GM23248 (cell line): ENCODE measurements around the gene NUP133. TPM values are rescaled to one million over a fixed set of nuclear protein-coding genes. Genes with fewer than 3 reads are reported as not detected.
A peak's percentile ranks its signal among the peaks of the same experiment; 100 is the strongest.

ENCODE experiments used
- DNase-seq: peaks from one replicate; pipeline ENCODE4 v3.0.0-alpha.2; 2015
- H2AFZ ChIP-seq: fragments of 200-600 bp; sonication (generic); 2 replicates; pipeline ENCODE4 v1.6.1; 2016; ENCODE audit warnings: antibody characterized with exemption
- H3F3A ChIP-seq: fragments of 200-600 bp; sonication (generic); 2 replicates; pipeline ENCODE4 v1.6.1; 2016; ENCODE audit warnings: mild to moderate bottlenecking, antibody characterized with exemption, mixed run types; ENCODE audit not compliant: insufficient read depth
- H3K27ac ChIP-seq: fragments of 200-600 bp; sonication (generic); 2 replicates; pipeline ENCODE4 v1.5.1; 2016; ENCODE audit warnings: mild to moderate bottlenecking
- H3K27me3 ChIP-seq: fragments of 200-600 bp; sonication (generic); replicated peaks from 2 replicates; pipeline ENCODE4 v1.6.1; 2016; ENCODE audit warnings: mild to moderate bottlenecking; ENCODE audit not compliant: insufficient read depth
- H3K36me3 ChIP-seq: fragments of 200-600 bp; sonication (generic); 2 replicates; pipeline ENCODE4 v1.6.1; 2016; ENCODE audit warnings: low read depth, mild to moderate bottlenecking
- H3K4me1 ChIP-seq: fragments of 200-600 bp; sonication (generic); 2 replicates; pipeline ENCODE4 v1.6.1; 2016; ENCODE audit warnings: mild to moderate bottlenecking; ENCODE audit not compliant: insufficient read depth
- H3K4me2 ChIP-seq: fragments of 200-600 bp; sonication (generic); one replicate; pipeline ENCODE4 v1.6.1; 2016; ENCODE audit warnings: mild to moderate bottlenecking; ENCODE audit not compliant: unreplicated experiment
- H3K4me3 ChIP-seq: fragments of 200-600 bp; sonication (generic); 2 replicates; pipeline ENCODE4 v1.5.1; 2016; ENCODE audit warnings: mild to moderate bottlenecking
- H3K79me2 ChIP-seq: fragments of 200-600 bp; sonication (generic); 2 replicates; pipeline ENCODE4 v1.6.1; 2016; ENCODE audit warnings: mild to moderate bottlenecking; ENCODE audit not compliant: insufficient read depth
- H3K9ac ChIP-seq: fragments of 200-600 bp; sonication (generic); 2 replicates; pipeline ENCODE4 v1.6.1; 2016; ENCODE audit warnings: mild to moderate bottlenecking
- H3K9me2 ChIP-seq: fragments of 200-600 bp; sonication (generic); 2 replicates; pipeline ENCODE4 v1.6.1; 2016; ENCODE audit warnings: mixed run types, mild to moderate bottlenecking, moderate library complexity; ENCODE audit not compliant: insufficient read depth
- H3K9me3 ChIP-seq: fragments of 200-600 bp; sonication (generic); one replicate; pipeline ENCODE4 v1.6.1; 2017; ENCODE audit warnings: low read depth
- H4K20me1 ChIP-seq: fragments of 200-600 bp; sonication (generic); 2 replicates; pipeline ENCODE4 v1.6.0; 2016; ENCODE audit not compliant: insufficient read depth
- EZH2 ChIP-seq: fragments of 200-600 bp; sonication (generic); IDR thresholded peaks from 2 replicates; pipeline ENCODE4 v1.6.1; 2018; ENCODE audit warnings: antibody characterized with exemption, mild to moderate bottlenecking; ENCODE audit not compliant: insufficient read depth, poor library complexity, severe bottlenecking
- EZH2phosphoT487 ChIP-seq: fragments of 200-600 bp; sonication (generic); IDR thresholded peaks from 2 replicates; pipeline ENCODE4 v1.6.1; 2018; ENCODE audit warnings: antibody characterized with exemption, moderate library complexity, mild to moderate bottlenecking, low read depth; ENCODE audit not compliant: insufficient read depth
- WGBS, 2 experiments: methylation state at CpG; one replicate each; pipeline ENCODE4 v1.1.6; 2015 to 2017; ENCODE audit warnings: low lambda C conversion rate in 2 of 2, low coverage in 1 of 2; ENCODE audit errors: missing lambda C conversion rate in 2 of 2; 5-methylcytosine and 5-hydroxymethylcytosine counted together
- in situ Hi-C: fragments of 300-500 bp; cut with MboI; formaldehyde crosslinking; loops from 2 replicates; pipeline ENCODE4 v1.15.0; 2020
- polyA plus RNA-seq: library from polyadenylated mRNA; unstranded; fragments of >200 nt; fragmentation: Nextera tagmentation; extraction: Ambion mirVana; gene quantifications from 2 replicates; pipeline ENCODE4 v1.2.1, GENCODE V29; 2016
- total RNA-seq: library from RNA; depleted of rRNA; stranded (reverse); fragments of >200 nt; shearing (Covaris generic); gene quantifications from 2 replicates; pipeline ENCODE4 v1.2.3, GENCODE V29; 2014

NUP133 gene
- total and polyA plus RNA-seq, 2 experiments from 2014 or later, result 16.7 to 29.1 TPM

GRCh38 chr1:229412056-229412455 is 96.1 kb downstream of the NUP133 start:
- no peak for DNase-seq
- Histone ChIP-seq H2AFZ (no peak overlapping the region), H3K27ac (no peak overlapping the region), H3F3A (no peaks in the 10 kb centered on the region), H3K79me2 (no peaks in the 10 kb centered on the region), H3K9me3 (no peaks in the 10 kb centered on the region), H3K4me3 (no peak overlapping the region), H4K20me1 (no peaks in the 10 kb centered on the region), H3K36me3 (no peaks in the 10 kb centered on the region), H3K27me3 (peaks cover 32% of the 10 kb centered on the region), H3K4me1 (peaks cover 8% of the 10 kb centered on the region), H3K4me2 (no peak overlapping the region), H3K9me2 (no peaks in the 10 kb centered on the region), H3K9ac (no peak overlapping the region)
- WGBS, 2 experiments, result 67 to 68% methylated on average over 7 of the region's 7 CpGs
- TF ChIP-seq EZH2phosphoT487, result no peak
- in situ Hi-C loops, result no loop called here

- in situ Hi-C loops, result no loop called here
- TF ChIP-seq EZH2 (no peak), EZH2phosphoT487 (no peak)
- peaks cover 8% of the 10 kb centered on the region for H3K4me1 ChIP-seq
- no peaks in the 10 kb centered on the region for H3K36me3 ChIP-seq
- no peak overlapping the region for H2AFZ ChIP-seq
- H3K9me2 ChIP-seq, result no peaks in the 10 kb centered on the region
- no peaks in the 10 kb centered on the region for H3F3A ChIP-seq
- no peak for DNase-seq
- H3K27me3 ChIP-seq, result peaks cover 37% of the 10 kb centered on the region
- no peak overlapping the region for H3K4me3 ChIP-seq
- no peak overlapping the region for H3K9ac ChIP-seq
- no peak overlapping the region for H3K4me2 ChIP-seq
- WGBS, 2 experiments, result 57 to 62% methylated on average over 11 of the region's 11 CpGs
- H4K20me1 ChIP-seq, result no peaks in the 10 kb centered on the region
- no peaks in the 10 kb centered on the region for H3K79me2 ChIP-seq
- H3K27ac ChIP-seq, result no peak overlapping the region
- no peaks in the 10 kb centered on the region for H3K9me3 ChIP-seq
Observed at GRCh38 chr1:229411434-229412055, 96.6 kb downstream of the NUP133 start.

- WGBS, 2 experiments, result 1 to 3% methylated on average over 13 to 14 of the region's 14 CpGs
- TF ChIP-seq EZH2, result no peak
- TF ChIP-seq EZH2phosphoT487, result no peak
- Histone ChIP-seq H3K27ac (no peak overlapping the region), H3K27me3 (peaks cover 44% of the 10 kb centered on the region), H3K9me2 (no peaks in the 10 kb centered on the region), H3K4me1 (peaks cover 8% of the 10 kb centered on the region), H3K9me3 (no peaks in the 10 kb centered on the region), H3K9ac (no peak overlapping the region), H3K4me2 (peak overlapping the region; percentile 39), H3K4me3 (peak overlapping the region; percentile 11; the same call in 1 of the 2 replicates), H3K36me3 (no peaks in the 10 kb centered on the region), H4K20me1 (no peaks in the 10 kb centered on the region), H3K79me2 (no peaks in the 10 kb centered on the region), H3F3A (no peaks in the 10 kb centered on the region), H2AFZ (no peak overlapping the region)
- in situ Hi-C loops, result no loop called here
- peak; percentile 80 for DNase-seq
Observed at GRCh38 chr1:229410692-229411433, 97.3 kb downstream of the NUP133 start.

- no peaks in the 10 kb centered on the region for H3F3A ChIP-seq
- no peak overlapping the region for H3K4me2 ChIP-seq
- DNase-seq, result no peak
- H3K36me3 ChIP-seq, result no peaks in the 10 kb centered on the region
- no peak for TF ChIP-seq EZH2
- TF ChIP-seq EZH2phosphoT487, result no peak
- no peak overlapping the region for H3K4me3 ChIP-seq
- no peak overlapping the region for H3K27ac ChIP-seq
- H3K4me1 ChIP-seq, result peaks cover 8% of the 10 kb centered on the region
- no peaks in the 10 kb centered on the region for H3K9me2 ChIP-seq
- H3K79me2 ChIP-seq, result no peaks in the 10 kb centered on the region
- H3K27me3 ChIP-seq, result peaks cover 49% of the 10 kb centered on the region
- H4K20me1 ChIP-seq, result no peaks in the 10 kb centered on the region
- H3K9me3 ChIP-seq, result no peaks in the 10 kb centered on the region
- in situ Hi-C loops, result no loop called here
- no peak overlapping the region for H3K9ac ChIP-seq
- WGBS, 2 experiments, result 28 to 41% methylated on average over 9 of the region's 9 CpGs
- no peak overlapping the region for H2AFZ ChIP-seq
Observed at GRCh38 chr1:229410370-229410691, 97.8 kb downstream of the NUP133 start.
